Measurements from ENCODE around the gene TIMM29. TPM values are rescaled to one million over a fixed set of nuclear protein-coding genes. Genes with fewer than 3 reads are reported as not detected.
A peak's percentile ranks its signal among the peaks of the same experiment; 100 is the strongest.

The TIMM29 gene
- polyA plus RNA-seq, 1 experiment = 9.1 TPM

DNA sequence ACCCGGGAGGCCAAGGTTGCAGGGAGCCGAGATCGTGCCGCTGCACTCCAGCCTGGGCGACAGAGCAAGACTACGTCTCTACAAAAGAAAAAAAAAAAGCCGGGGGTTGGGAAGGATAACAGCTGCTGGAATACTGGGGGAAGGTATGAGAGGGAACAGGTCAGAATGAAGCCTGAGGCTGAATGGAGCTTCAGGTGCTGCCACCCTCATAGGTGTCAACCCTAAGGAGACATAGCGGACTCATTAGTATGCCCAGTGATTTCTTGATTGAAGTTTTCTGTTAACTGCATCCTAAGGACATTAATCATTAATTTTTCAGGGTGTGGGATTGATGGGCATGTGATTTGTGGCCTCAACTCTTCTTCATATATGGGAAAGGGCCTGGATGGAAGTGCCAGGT is 38.2 kb downstream of the TIMM29 start:
- no peaks in the 10 kb centered on the region for H3K27me3 ChIP-seq (ENCODE audit: control insufficient read depth, insufficient read depth, low read length)
- no peak for DNase-seq (ENCODE audit: low read depth)
- no peak overlapping the region for H3K4me3 ChIP-seq (ENCODE audit: low read depth, low read length)
- ChIA-PET CTCF (interaction anchor here (0.9 to 1.5 kb wide), 2 partner anchors 16 to 25 kb away, joined by 3 read pairs; no protein-coding TSS in a partner anchor), POLR2A (interaction anchor here (0.7 kb wide), 1 partner anchor 9 kb away, joined by 10 read pairs; no protein-coding TSS in a partner anchor)
- TF ChIP-seq, protein P1, sequence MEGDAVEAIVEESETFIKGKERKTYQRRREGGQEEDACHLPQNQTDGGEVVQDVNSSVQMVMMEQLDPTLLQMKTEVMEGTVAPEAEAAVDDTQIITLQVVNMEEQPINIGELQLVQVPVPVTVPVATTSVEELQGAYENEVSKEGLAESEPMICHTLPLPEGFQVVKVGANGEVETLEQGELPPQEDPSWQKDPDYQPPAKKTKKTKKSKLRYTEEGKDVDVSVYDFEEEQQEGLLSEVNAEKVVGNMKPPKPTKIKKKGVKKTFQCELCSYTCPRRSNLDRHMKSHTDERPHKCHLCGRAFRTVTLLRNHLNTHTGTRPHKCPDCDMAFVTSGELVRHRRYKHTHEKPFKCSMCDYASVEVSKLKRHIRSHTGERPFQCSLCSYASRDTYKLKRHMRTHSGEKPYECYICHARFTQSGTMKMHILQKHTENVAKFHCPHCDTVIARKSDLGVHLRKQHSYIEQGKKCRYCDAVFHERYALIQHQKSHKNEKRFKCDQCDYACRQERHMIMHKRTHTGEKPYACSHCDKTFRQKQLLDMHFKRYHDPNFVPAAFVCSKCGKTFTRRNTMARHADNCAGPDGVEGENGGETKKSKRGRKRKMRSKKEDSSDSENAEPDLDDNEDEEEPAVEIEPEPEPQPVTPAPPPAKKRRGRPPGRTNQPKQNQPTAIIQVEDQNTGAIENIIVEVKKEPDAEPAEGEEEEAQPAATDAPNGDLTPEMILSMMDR (IDR thresholded peaks at IDR 0.05; ENCODE audit: insufficient read depth, low read depth, low read length) = no peak
- H3K36me3 ChIP-seq (ENCODE audit: control insufficient read depth, insufficient read depth, low read length) = no peaks in the 10 kb centered on the region

DNA sequence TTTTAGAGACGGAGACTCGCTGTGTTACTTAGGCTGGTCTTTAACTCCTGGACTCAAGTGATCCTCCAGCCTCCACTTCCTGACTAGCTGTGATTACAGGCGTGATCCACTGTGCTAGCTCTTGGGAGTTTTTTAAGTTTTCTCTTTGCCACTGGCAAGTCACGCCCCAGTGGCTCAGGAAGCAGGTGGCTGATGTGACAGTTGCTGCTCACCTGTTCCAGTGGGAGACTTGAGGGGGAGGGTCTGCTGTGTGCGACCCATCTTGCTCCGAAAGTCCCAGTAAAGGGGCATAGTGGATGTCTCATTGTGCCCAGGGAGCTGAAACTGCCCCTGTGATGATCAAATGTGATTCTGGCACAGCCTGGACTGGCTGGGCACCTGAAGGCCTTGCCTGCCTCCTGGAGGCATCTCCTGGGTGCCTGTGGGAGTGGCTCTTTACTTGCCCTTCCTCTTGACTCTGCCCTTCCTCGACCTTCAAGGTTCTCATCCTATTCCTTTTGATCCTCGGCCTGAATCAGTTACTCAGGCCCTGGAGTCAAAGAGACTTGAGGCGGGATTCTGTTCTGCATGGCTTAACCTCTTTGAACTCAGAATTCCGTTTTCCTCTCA is 40.0 kb downstream of the TIMM29 start:
- TF ChIP-seq, protein P1 (IDR thresholded peaks at IDR 0.05; ENCODE audit: insufficient read depth, low read depth, low read length) = no peak
- H3K27me3 ChIP-seq (ENCODE audit: control insufficient read depth, insufficient read depth, low read length) = no peaks in the 10 kb centered on the region
- DNase-seq (ENCODE audit: low read depth) = no peak
- CTCF ChIA-PET = no interaction called here
- POLR2A ChIA-PET = interaction anchor here (0.7 kb wide), 1 partner anchor 29 kb away, joined by 5 read pairs; no protein-coding TSS in a partner anchor
- H3K4me3 ChIP-seq (ENCODE audit: low read depth, low read length) = no peak overlapping the region
- no peaks in the 10 kb centered on the region for H3K36me3 ChIP-seq (ENCODE audit: control insufficient read depth, insufficient read depth, low read length)

DNA sequence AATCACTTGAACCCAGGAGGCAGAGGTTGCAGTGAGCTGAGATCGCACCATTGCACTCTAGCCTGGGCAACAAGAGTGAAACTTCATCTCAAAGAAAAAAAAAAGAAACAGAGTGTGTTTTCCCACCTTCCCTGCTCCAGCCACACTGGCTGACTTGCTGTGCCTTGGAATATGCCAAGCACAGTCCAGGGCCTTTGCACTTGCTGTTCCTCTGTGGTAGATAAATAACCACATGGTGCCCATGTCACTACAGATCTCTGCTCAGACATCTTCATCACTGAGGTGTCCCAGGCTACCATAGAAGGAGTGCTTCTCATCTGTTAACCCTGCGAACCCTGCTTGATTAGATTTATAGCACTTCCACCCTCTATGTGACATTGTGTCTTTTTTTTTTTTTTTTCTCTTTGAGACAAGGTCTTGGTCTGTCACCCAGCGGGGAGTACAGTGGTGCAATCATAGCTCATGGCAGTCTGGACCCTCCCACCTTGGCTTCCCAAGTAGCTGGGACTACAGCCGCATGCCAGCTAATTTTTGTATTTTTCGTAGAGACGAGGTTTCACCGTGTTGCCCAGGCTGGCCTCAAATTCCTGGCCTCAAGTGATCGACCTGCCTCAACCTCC is 42.6 kb downstream of the TIMM29 start:
- TF ChIP-seq, protein P1 (IDR thresholded peaks at IDR 0.05; ENCODE audit: insufficient read depth, low read depth, low read length) = no peak
- POLR2A ChIA-PET = no interaction called here
- H3K36me3 ChIP-seq (ENCODE audit: control insufficient read depth, insufficient read depth, low read length) = no peaks in the 10 kb centered on the region
- no peak overlapping the region for H3K4me3 ChIP-seq (ENCODE audit: low read depth, low read length)
- no peaks in the 10 kb centered on the region for H3K27me3 ChIP-seq (ENCODE audit: control insufficient read depth, insufficient read depth, low read length)
- no peak for DNase-seq (ENCODE audit: low read depth)
- CTCF ChIA-PET = no interaction called here

DNA sequence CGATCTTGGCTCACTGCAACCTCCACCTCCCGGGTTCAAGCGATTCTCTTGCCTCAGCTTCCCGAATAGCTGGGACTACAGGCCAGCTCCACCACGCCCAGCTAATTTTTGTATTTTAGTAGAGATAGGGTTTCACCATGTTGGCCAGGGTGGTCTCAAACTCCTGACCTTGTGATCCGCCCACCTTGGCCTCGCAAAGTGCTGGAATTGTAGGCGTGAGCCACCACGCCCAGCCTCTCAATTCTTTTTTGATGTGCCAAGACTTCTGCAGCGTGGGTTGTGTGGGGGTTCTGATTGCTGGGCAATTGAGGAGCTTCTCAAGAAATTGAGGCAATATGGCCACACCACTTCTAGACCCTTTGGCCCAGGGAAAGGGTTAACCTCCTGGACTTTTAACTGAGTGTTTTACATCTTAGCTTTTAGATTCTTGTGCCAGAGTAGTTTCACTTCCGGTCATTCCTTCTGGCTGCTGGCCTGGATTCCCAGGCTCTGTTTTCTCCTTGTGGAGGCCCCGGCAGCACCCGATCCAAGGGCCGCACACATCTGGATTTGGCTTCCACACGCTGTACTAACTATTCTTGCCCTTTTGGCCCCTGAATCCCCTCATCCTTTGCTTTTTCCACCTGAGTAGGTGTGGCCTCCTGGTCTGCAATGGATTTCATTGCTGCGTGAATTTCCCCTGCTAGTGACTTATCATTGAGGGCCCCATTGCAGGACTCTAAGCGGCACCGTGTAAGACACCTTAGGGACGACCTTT is 46.9 kb downstream of the TIMM29 start:
- H3K4me3 ChIP-seq (ENCODE audit: low read depth, low read length) = no peak overlapping the region
- TF ChIP-seq, protein P1 (IDR thresholded peaks at IDR 0.05; ENCODE audit: insufficient read depth, low read depth, low read length) = no peak
- peak; percentile 20 for DNase-seq (ENCODE audit: low read depth)
- no peaks in the 10 kb centered on the region for H3K36me3 ChIP-seq (ENCODE audit: control insufficient read depth, insufficient read depth, low read length)
- CTCF ChIA-PET = interaction anchor here (1.2 to 2.2 kb wide), 4 partner anchors 10 to 40 kb away, joined by 3 to 8 read pairs (median 5); partner anchors contain the start of gene SMARCA4
- no peaks in the 10 kb centered on the region for H3K27me3 ChIP-seq (ENCODE audit: control insufficient read depth, insufficient read depth, low read length)
- POLR2A ChIA-PET = interaction anchor here (0.5 to 1.1 kb wide), 2 partner anchors 9 to 17 kb away, joined by 4 to 10 read pairs; no protein-coding TSS in a partner anchor
